ENCODE results near the gene RNF175.

DNA sequence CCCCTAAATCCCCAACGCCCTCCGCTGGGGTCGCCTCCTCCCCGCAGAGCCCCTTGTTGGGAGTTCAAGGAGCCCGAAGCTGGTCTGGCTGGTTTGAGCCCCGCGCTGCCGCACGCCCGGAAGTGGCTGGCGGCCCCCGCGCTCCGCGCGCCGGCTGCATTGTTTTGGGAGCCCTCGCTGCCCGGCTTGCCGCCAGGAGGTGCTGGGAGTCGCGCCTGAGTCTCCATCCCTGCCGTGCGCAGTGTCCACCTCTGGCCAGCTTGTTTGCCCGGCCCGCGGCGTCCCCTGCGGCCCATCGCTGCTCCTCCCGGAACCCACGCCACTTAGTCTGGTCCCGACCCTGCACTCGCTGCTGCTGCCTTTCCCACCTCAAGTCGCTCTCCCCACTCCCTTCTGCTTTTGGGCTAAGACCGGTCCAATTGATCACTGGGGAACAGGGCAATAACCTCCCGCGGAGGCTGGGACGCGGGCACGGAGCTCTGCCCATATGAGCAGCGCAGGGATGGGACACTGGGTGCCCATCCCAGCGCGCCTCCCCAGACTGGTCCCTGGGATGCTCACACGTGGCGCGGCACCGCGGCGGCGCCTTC, 31.2 kb upstream of the RNF175 start:
- TF ChIP-seq POLR2A (IDR thresholded peaks at IDR 0.05) = no peak
- TF ChIP-seq, protein P1, sequence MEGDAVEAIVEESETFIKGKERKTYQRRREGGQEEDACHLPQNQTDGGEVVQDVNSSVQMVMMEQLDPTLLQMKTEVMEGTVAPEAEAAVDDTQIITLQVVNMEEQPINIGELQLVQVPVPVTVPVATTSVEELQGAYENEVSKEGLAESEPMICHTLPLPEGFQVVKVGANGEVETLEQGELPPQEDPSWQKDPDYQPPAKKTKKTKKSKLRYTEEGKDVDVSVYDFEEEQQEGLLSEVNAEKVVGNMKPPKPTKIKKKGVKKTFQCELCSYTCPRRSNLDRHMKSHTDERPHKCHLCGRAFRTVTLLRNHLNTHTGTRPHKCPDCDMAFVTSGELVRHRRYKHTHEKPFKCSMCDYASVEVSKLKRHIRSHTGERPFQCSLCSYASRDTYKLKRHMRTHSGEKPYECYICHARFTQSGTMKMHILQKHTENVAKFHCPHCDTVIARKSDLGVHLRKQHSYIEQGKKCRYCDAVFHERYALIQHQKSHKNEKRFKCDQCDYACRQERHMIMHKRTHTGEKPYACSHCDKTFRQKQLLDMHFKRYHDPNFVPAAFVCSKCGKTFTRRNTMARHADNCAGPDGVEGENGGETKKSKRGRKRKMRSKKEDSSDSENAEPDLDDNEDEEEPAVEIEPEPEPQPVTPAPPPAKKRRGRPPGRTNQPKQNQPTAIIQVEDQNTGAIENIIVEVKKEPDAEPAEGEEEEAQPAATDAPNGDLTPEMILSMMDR (IDR thresholded peaks at IDR 0.05) = peak in 4 of 7 experiments; percentile 9 to 27 (median 24)
